Calu3 (cell line): ENCODE measurements around the gene USP3. TPM values are rescaled to one million over a fixed set of nuclear protein-coding genes. Genes with fewer than 3 reads are reported as not detected.

Source experiments
- BruUV-seq: library from RNA; stranded (reverse); fragments of 400-500 nt; replicated peaks from 2 replicates; lab custom pipeline; 2021; lab: Mats Ljungman, UMichigan
- CTCF ChIA-PET: fragments of 300-600 bp; sonication (Branson Sonifier 250); formaldehyde crosslinking; loops from one replicate; lab custom pipeline; 2022; ENCODE audit warnings: antibody characterized with exemption; lab: Charles Lee
- DNase-seq: peaks from one replicate; pipeline ENCODE4 v3.0.0; 2022
- H3K27ac Mint-ChIP-seq: one replicate; pipeline ENCODE4 v1.8.0; 2022; ENCODE audit warnings: mixed read lengths; ENCODE audit not compliant: unreplicated experiment
- H3K27me3 Mint-ChIP-seq: one replicate; pipeline ENCODE4 v1.8.0; 2022; ENCODE audit warnings: mixed read lengths; ENCODE audit not compliant: unreplicated experiment
- H3K36me3 Mint-ChIP-seq: one replicate; pipeline ENCODE4 v1.8.0; 2022; ENCODE audit warnings: mild to moderate bottlenecking, moderate library complexity, mixed read lengths; ENCODE audit not compliant: insufficient read depth, unreplicated experiment
- H3K4me1 Mint-ChIP-seq: one replicate; pipeline ENCODE4 v1.8.0; 2022; ENCODE audit warnings: mild to moderate bottlenecking, low read depth, mixed read lengths; ENCODE audit not compliant: unreplicated experiment
- H3K4me3 Mint-ChIP-seq: one replicate; pipeline ENCODE4 v1.8.0; 2022; ENCODE audit warnings: mild to moderate bottlenecking, low read depth, moderate library complexity, mixed read lengths; ENCODE audit not compliant: unreplicated experiment
- H3K9me3 Mint-ChIP-seq: one replicate; pipeline ENCODE4 v1.8.0; 2022; ENCODE audit warnings: low read depth, mixed read lengths; ENCODE audit not compliant: unreplicated experiment
- CTCF ChIP-seq: fragments of 200-600 bp; IDR thresholded peaks from one replicate; pipeline ENCODE4 v1.8.0; 2022; ENCODE audit warnings: antibody characterized with exemption; ENCODE audit not compliant: unreplicated experiment
- intact Hi-C: fragments of 100-400 bp; cut with micrococcal nuclease; formaldehyde crosslinking; loops from one replicate; pipeline ENCODE4 v1.10.0; 2022; ENCODE audit not compliant: unreplicated experiment
- total RNA-seq: library from RNA; stranded (reverse); gene quantifications from 2 replicates; pipeline ENCODE4 v1.2.3, GENCODE V29; 2022

The USP3 gene
- total RNA-seq, 1 experiment from 2014 or later, result 80.8 TPM

- intact Hi-C loops, result loop anchor here (1.0 kb wide), 1 partner anchor 132 kb away; no protein-coding TSS in a partner anchor
Measured at GRCh38 chr15:63598473-63599400, 94.3 kb downstream of the USP3 start.

GRCh38 chr15:63599401-63600000 is 95.1 kb downstream of the USP3 start:
- peaks cover 21% of the 10 kb centered on the region for H3K4me1 Mint-ChIP-seq
- BruUV-seq, result no TSS peak

More at GRCh38 chr15:63598473-63599400, 94.3 kb downstream of the USP3 start:
- Mint-ChIP-seq H3K4me1 (peaks cover 21% of the 10 kb centered on the region), H3K27me3 (no peaks in the 10 kb centered on the region), H3K4me3 (peak overlapping the region; percentile 96), H3K27ac (peak overlapping the region; percentile 64), H3K9me3 (no peaks in the 10 kb centered on the region), H3K36me3 (peaks cover 49% of the 10 kb centered on the region)
- TF ChIP-seq CTCF, result no peak
- CTCF ChIA-PET, result interaction anchor here (0.7 to 4.2 kb wide), 9 partner anchors 11 to 209 kb away, joined by 3 to 27 read pairs (median 3); partner anchors contain the start of gene USP3
- DNase-seq, result no peak
- BruUV-seq, result TSS peak; percentile 17

GRCh38 chr15:63600001-63600615 is 95.7 kb downstream of the USP3 start:
- Mint-ChIP-seq H3K9me3 (no peaks in the 10 kb centered on the region), H3K27ac (peak overlapping the region; percentile 64), H3K27me3 (no peaks in the 10 kb centered on the region), H3K4me3 (peak overlapping the region; percentile 96), H3K36me3 (peaks cover 40% of the 10 kb centered on the region), H3K4me1 (peaks cover 21% of the 10 kb centered on the region)
- intact Hi-C loops, result no loop called here
- BruUV-seq, result no TSS peak
- CTCF ChIA-PET, result interaction anchor here (0.6 to 4.2 kb wide), 11 partner anchors 10 to 429 kb away, joined by 3 to 27 read pairs (median 5); partner anchors contain the start of gene USP3
- no peak for TF ChIP-seq CTCF
- DNase-seq, result peak; percentile 29

More at GRCh38 chr15:63599401-63600000, 95.1 kb downstream of the USP3 start:
- intact Hi-C loops, result loop anchor here (1.0 kb wide), 1 partner anchor 133 kb away; no protein-coding TSS in a partner anchor
- peak; percentile 70 for DNase-seq
- CTCF ChIA-PET, result interaction anchor here (0.6 to 4.2 kb wide), 11 partner anchors 10 to 430 kb away, joined by 3 to 27 read pairs (median 5); partner anchors contain the start of gene USP3
- peak overlapping the region; percentile 96 for H3K4me3 Mint-ChIP-seq
- peaks cover 44% of the 10 kb centered on the region for H3K36me3 Mint-ChIP-seq
- peak overlapping the region; percentile 64 for H3K27ac Mint-ChIP-seq
- TF ChIP-seq CTCF, result peak; percentile 32
- H3K27me3 Mint-ChIP-seq, result no peaks in the 10 kb centered on the region
- no peaks in the 10 kb centered on the region for H3K9me3 Mint-ChIP-seq

GRCh38 chr15:63600616-63601025 is 96.2 kb downstream of the USP3 start:
- no TSS peak for BruUV-seq
- H3K27me3 Mint-ChIP-seq, result no peaks in the 10 kb centered on the region
- intact Hi-C loops, result no loop called here
- peak overlapping the region; percentile 64 for H3K27ac Mint-ChIP-seq
- no peak for TF ChIP-seq CTCF
- peaks cover 21% of the 10 kb centered on the region for H3K4me1 Mint-ChIP-seq
- peak; percentile 93 for DNase-seq
- peak overlapping the region; percentile 96 for H3K4me3 Mint-ChIP-seq
- H3K36me3 Mint-ChIP-seq, result peaks cover 40% of the 10 kb centered on the region
- CTCF ChIA-PET, result interaction anchor here (1.3 to 4.2 kb wide), 6 partner anchors 9 to 210 kb away, joined by 3 to 27 read pairs (median 8); partner anchors contain the start of gene USP3
- no peaks in the 10 kb centered on the region for H3K9me3 Mint-ChIP-seq
